Fibroblast of lung (primary cell): ENCODE measurements around the gene TRAF3. TPM values are rescaled to one million over a fixed set of nuclear protein-coding genes. Genes with fewer than 3 reads are reported as not detected.

Experiments used
- DNase-seq, 2 donors: peaks; one replicate each; pipeline versions ENCODE4 v3.0.0 to v3.0.0-alpha.2; 2010; ENCODE audit warnings: low read depth in 2 of 2
- H2AFZ ChIP-seq: 2 replicates; pipeline ENCODE4 v1.5.1; 2012; ENCODE audit warnings: low read length, control low read depth, inconsistent platforms
- H3K27ac ChIP-seq: 2 replicates; pipeline ENCODE4 v1.5.1; 2011; ENCODE audit warnings: low read length, control low read depth; ENCODE audit not compliant: insufficient read depth
- H3K27me3 ChIP-seq: 2 replicates; pipeline ENCODE4 v1.5.1; 2011; ENCODE audit warnings: mild to moderate bottlenecking, low read length; ENCODE audit not compliant: control insufficient read depth, insufficient read depth
- H3K36me3 ChIP-seq: 2 replicates; pipeline ENCODE4 v1.5.1; 2011; ENCODE audit warnings: low read length; ENCODE audit not compliant: control insufficient read depth, insufficient read depth
- H3K4me1 ChIP-seq: 2 replicates; pipeline ENCODE4 v1.5.1; 2011; ENCODE audit warnings: low read length; ENCODE audit not compliant: control insufficient read depth, insufficient read depth; ENCODE audit errors: extremely low read depth
- H3K4me2 ChIP-seq: 2 replicates; pipeline ENCODE4 v1.5.1; 2011; ENCODE audit warnings: low read length, control low read depth; ENCODE audit not compliant: insufficient read depth; ENCODE audit errors: extremely low read depth
- H3K4me3 ChIP-seq, 4 experiments: fragments of 200-600 bp in 1 of 4; sonication (generic) in 1 of 4; replicated peaks in 1 of 4; 2 replicates each; pipeline ENCODE4 v1.5.1; 2011 to 2016; ENCODE audit warnings: low read length in 4 of 4, low read depth in 3 of 4, mild to moderate bottlenecking in 3 of 4, control low read depth in 2 of 4, inconsistent platforms in 1 of 4, mixed read lengths in 1 of 4; ENCODE audit not compliant: insufficient read depth in 1 of 4; ENCODE audit errors: control extremely low read depth in 1 of 4
- H3K79me2 ChIP-seq: 2 replicates; pipeline ENCODE4 v1.5.1; 2012; ENCODE audit warnings: mild to moderate bottlenecking, low read length, inconsistent platforms; ENCODE audit not compliant: control insufficient read depth, insufficient read depth
- H3K9ac ChIP-seq: 2 replicates; pipeline ENCODE4 v1.5.1; 2011; ENCODE audit warnings: mild to moderate bottlenecking, low read length, control low read depth; ENCODE audit not compliant: insufficient read depth
- H3K9me3 ChIP-seq: 2 replicates; pipeline ENCODE4 v1.5.1; 2012; ENCODE audit warnings: low read depth, low read length; ENCODE audit not compliant: control insufficient read depth, insufficient read depth
- H4K20me1 ChIP-seq: 2 replicates; pipeline ENCODE4 v1.5.1; 2011; ENCODE audit warnings: low read length; ENCODE audit not compliant: control insufficient read depth, insufficient read depth; ENCODE audit errors: extremely low read depth
- CTCF ChIP-seq, 2 donors: IDR thresholded peaks in 1 of 2; conservative IDR thresholded peaks in 1 of 2; 1 replicate in 1 of 2; 2 replicates in 1 of 2; pipeline ENCODE4 v1.5.1; 2011 to 2012; ENCODE audit warnings: low read length in 2 of 2, control low read depth in 1 of 2, inconsistent platforms in 1 of 2, low read depth in 1 of 2, mild to moderate bottlenecking in 1 of 2
- EZH2 ChIP-seq: IDR thresholded peaks from 2 replicates; pipeline ENCODE4 v1.5.1; 2012; ENCODE audit warnings: low read length, control low read depth, mild to moderate bottlenecking; ENCODE audit errors: missing control alignments
- polyA plus RNA-seq, 2 donors: library from polyadenylated mRNA; depleted of rRNA in 1 of 2; stranded (reverse) in 1 of 2; unstranded in 1 of 2; fragments of >200 nt; gene quantifications; 2 replicates each; pipeline ENCODE4 v1.2.1, GENCODE V29; 2011 to 2012; ENCODE audit warnings: missing spikeins in 1 of 2
- total RNA-seq: library from RNA; depleted of rRNA; stranded (reverse); fragments of >200 nt; gene quantifications from 2 replicates; pipeline ENCODE4 v1.2.1, GENCODE V29; 2014

Gene TRAF3
- total and polyA plus RNA-seq, 2 donors (not counting 1 experiment from before 2014, with no cell fraction given) = 12.1 to 14.4 TPM

GRCh38 chr14:102804858-102805257 lies 27.6 kb downstream of the TRAF3 start:
- Histone ChIP-seq H3K4me3 (no peak overlapping the region), H4K20me1 (no peaks in the 10 kb centered on the region), H3K27ac (no peak overlapping the region), H2AFZ (no peak overlapping the region), H3K4me1 (peaks cover 3% of the 10 kb centered on the region), H3K9me3 (no peaks in the 10 kb centered on the region), H3K4me2 (no peak overlapping the region), H3K27me3 (no peaks in the 10 kb centered on the region), H3K79me2 (no peaks in the 10 kb centered on the region), H3K36me3 (no peaks in the 10 kb centered on the region), H3K9ac (no peak overlapping the region)
- TF ChIP-seq CTCF (conservative IDR thresholded peaks at IDR 0.05 in 1 of 2, IDR thresholded peaks at IDR 0.05 in 1 of 2; ENCODE audit: low read depth in 1 of 2, low read length in 2 of 2) = no peak
- TF ChIP-seq EZH2 = no peak
- no peak for DNase-seq

DNA sequence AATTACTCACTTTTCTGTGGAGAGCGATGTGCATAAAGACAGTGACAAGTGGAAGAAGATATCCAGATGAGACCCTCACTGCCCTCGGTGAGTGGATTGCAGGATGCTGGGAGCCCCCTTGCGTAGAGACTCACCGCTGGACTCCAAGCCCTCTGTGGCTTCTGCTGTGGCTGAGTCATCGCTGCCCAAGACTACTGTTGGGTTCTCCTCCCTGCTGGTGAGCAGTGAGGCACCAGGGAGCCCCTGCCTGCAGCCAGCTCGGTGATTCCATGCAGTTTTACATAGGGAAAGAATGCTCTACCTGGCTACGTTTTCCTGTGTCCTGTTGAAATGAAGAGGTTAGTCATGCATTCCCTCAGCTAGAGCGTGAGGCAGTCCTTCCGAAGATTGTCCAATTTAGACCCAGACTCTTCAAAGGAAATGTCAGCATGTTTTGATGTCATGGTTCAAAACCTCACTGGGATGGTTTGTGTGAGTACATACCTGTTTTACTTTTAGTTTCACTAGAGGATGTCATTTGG lies 28.2 kb downstream of the TRAF3 start:
- Histone ChIP-seq H2AFZ (no peak overlapping the region), H3K9ac (no peak overlapping the region), H3K27me3 (no peaks in the 10 kb centered on the region), H3K36me3 (no peaks in the 10 kb centered on the region), H3K9me3 (no peaks in the 10 kb centered on the region), H3K4me2 (no peak overlapping the region), H3K4me1 (no peaks in the 10 kb centered on the region), H3K27ac (no peak overlapping the region), H3K4me3 (no peak overlapping the region), H4K20me1 (no peaks in the 10 kb centered on the region), H3K79me2 (no peaks in the 10 kb centered on the region)
- no peak for TF ChIP-seq CTCF (conservative IDR thresholded peaks at IDR 0.05 in 1 of 2, IDR thresholded peaks at IDR 0.05 in 1 of 2; ENCODE audit: low read depth in 1 of 2, low read length in 2 of 2)
- TF ChIP-seq EZH2 = no peak
- peak in 1 of 2 donors; percentile 85 for DNase-seq

DNA sequence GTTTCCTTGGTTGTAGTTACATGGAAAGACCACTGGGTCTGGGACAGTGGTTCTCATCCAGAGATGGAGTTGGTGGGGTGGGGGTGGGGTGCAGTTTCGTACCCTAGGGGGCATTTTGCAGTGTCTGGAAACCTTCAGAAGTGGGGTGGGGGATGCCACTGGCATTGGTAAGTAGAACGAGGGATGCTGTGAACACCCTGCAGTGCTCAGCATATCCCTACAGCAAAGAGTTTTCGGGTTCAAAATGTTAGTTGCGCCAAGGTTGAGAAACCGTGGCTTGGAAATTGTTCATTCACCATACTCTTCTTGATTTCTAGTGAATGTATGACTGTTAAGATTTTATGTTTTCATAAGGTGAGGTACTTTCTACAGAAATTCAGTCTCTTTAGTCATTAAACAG lies 28.7 kb downstream of the TRAF3 start:
- Histone ChIP-seq H3K4me2 (no peak overlapping the region), H3K79me2 (no peaks in the 10 kb centered on the region), H3K36me3 (no peaks in the 10 kb centered on the region), H3K4me3 (no peak overlapping the region), H3K27ac (no peak overlapping the region), H3K4me1 (no peaks in the 10 kb centered on the region), H2AFZ (no peak overlapping the region), H4K20me1 (no peaks in the 10 kb centered on the region), H3K9ac (no peak overlapping the region), H3K27me3 (no peaks in the 10 kb centered on the region), H3K9me3 (no peaks in the 10 kb centered on the region)
- TF ChIP-seq CTCF (conservative IDR thresholded peaks at IDR 0.05 in 1 of 2, IDR thresholded peaks at IDR 0.05 in 1 of 2; ENCODE audit: low read depth in 1 of 2, low read length in 2 of 2) (no peak), EZH2 (no peak)
- DNase-seq = no peak
